GM19372 (cell line): ENCODE measurements around the gene ADPGK.
"Not testable (repeated sequence)": the region's sequence is repeated elsewhere in the genome, so short reads cannot be mapped to it uniquely, and the experiment has no call there.

Experiments
- ATAC-seq: cut with Tn5 transposase; IDR thresholded peaks from one replicate; pipeline ENCODE4 v1.9.1; 2021; ENCODE audit warnings: mild to moderate bottlenecking, low read depth, moderate library complexity; ENCODE audit not compliant: unreplicated experiment

ADPGK gene

DNA sequence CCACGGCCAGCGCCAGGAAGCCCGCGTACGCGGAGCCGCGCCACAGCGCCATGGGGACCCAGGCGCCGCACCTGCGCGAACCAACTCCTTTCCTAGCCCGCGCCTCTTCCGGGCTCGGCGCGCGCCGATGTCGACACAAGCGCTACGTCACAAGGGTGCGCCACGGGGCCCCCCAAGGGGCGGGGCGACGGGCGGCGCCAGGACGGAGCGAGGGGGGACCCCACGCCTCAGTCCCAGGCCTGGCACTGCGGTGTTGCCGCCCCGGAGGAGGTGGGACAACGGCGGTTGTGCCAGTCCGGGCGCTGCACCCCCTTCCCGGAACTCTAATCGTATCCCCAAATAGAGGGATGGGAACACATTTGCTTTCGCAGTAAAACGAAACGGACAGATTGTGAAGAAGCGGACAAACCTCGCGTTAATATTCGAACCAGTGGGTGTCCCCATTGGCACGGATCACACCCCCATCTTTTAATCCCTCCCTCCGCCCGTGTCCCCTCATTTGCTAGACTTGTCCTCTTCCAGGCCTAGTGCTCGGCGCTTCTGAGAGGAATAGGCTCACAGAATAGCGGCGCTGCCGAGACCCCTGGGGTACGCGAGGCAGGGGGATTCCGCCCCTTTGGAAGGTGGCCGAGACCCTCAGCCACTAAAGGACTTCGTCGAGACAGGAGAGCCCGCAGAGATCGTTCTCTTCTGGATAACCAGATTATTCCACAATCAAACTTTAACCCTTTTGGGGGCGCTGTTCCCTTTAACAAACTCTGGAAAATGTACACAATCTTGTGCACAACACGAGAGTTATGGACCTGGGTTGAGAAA is at the start of gene ADPGK:
TSS of gene ADPGK (minus strand) at position 119 of the 816 bp plus-strand sequence. CDS start at position 52, 67 bp downstream.
- peak; percentile 80 for ATAC-seq

DNA sequence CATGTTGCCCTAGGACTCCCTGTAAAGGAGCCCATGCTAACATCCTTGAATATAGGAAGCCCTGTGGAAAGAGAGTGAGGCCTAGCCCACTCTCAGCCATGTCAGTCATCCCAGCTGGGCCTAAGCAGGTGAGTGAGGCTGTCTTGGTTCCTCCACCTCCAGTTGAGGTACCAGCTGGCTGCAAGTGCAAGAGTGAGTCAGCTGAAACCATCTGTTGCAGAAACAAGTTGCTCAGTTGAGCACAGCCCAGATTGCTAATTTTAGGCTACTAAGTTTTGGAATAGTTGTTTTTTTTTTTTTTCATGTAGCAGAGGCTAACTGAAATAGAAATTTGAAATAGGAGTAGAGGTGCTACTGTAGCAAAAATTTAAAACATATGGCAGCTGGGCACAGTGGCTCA is 43.7 kb upstream of the ADPGK start:
- no peak for ATAC-seq

- no peak for ATAC-seq
These were observed 43.1 kb upstream of the ADPGK start for GRCh38 chr15:72826611-72827010.

DNA sequence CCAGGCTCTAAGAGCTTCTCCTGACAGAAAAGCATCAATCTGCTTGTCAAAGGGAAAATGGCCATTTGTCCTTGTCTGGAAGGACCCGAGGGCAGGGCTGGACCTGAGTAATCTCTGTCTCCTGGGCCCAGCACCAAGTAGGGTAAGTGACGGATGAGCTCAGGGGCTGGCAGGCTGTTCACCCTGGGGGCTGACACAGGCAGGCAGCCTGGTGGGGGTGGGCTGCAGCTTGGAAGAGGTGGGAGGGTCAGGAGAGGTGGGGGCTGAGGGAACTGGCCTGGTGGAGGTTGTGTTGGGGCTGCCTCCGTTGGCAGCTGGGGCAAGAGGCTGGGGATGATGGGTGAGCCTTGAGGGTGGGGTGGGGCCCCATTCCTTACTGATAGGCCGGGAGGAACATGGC is 42.3 kb upstream of the ADPGK start:
- ATAC-seq = no peak

DNA sequence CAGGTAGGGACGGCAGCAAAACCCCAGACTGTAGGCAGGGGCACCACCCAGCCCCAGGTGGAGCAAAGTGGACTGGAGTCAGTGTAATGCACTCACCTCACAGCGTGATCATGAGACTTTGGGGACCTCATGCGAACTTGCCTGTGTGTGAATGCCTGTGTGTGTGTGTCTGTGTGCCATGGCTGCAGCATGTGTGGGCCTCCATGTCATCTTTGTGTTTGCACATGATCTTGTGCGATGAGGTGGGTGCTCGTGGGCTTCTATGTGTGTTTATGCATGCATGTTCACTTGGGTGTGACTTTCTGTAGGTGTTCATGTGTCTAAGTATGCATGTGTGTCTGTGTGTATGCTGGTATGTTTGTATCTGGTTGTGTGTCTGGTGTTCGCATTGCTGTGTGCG is 41.2 kb upstream of the ADPGK start:
- ATAC-seq = no peak

- ATAC-seq = no peak
These were observed 40.6 kb upstream of the ADPGK start for GRCh38 chr15:72824112-72824511.

- ATAC-seq = no peak
These were observed 36.7 kb upstream of the ADPGK start for GRCh38 chr15:72820278-72820677.

GRCh38 chr15:72818632-72819031 is 35.1 kb upstream of the ADPGK start:
- ATAC-seq = no peak

DNA sequence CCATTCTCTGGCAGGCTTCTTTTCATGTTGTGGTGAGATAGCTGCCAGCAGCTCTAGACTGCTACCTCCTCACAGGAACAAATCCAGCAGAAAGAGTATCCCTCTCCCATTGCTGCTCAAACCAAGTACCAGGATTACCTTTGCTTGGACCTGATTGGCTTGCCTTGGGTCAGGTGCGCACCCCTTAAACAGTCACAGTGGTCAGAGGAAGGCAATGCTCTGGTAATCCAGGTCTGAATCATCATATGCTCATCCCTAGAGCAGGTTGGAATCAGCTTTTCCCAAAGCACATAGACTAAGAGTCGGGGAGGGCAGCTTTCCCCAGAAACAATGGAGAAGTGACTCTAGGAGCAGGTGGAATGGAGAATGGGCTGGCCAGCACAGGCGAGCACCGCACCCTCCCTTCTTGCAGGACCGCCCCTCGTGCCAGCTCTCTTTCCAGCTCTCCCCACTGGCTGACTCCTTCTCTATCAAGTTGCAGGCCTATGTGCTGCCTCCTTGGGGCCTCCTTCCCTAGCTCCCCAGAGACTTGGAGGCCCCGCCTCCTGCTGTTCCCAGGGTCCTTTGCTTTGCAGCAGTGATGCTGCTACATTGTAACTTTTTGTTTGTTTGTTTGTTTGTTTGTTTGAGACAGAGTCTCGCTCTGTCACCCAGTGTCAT is 29.9 kb upstream of the ADPGK start:
- no peak for ATAC-seq

GRCh38 chr15:72809329-72809728 is 25.8 kb upstream of the ADPGK start:
- ATAC-seq = no peak

DNA sequence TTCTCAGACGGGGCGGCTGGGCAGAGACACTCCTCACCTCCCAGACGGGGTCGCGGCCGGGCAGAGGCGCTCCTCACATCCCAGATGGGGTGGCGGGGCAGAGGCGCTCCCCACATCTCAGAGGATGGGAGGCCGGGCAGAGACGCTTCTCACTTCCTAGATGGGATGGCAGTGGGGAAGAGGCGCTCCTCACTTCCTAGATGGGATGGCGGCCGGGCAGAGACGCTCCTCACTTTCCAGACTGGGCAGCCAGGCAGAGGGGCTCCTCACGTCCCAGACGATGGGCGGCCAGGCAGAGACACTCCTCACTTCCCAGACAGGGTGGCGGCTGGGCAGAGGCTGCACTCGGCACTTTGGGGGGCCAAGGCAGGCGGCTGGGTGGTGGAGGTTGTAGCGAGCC is 23.8 kb upstream of the ADPGK start:
- not testable (repeated sequence) for ATAC-seq

DNA sequence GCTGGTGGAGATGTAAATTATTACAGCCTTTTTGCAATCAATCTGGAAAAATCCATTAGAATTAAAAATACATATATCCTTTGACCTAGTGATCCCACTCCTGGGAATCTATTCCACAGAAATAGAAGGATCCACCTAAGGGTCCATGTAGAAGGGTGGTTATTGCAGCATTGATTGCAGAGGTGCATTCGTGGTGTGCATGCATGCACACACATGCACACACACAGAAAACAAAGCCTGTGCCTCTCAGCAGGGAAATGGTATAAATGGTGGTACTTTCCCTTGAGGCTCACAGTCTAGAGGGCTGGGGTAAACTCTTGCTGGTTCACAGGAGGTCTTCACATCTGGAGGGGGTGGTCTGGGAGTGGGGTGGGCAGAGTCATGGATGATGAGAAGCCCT is 19.4 kb upstream of the ADPGK start:
- ATAC-seq = no peak

GRCh38 chr15:72801590-72802325 is 18.2 kb upstream of the ADPGK start:
- no peak for ATAC-seq

GRCh38 chr15:72800833-72801481 is 17.4 kb upstream of the ADPGK start:
- no peak for ATAC-seq

DNA sequence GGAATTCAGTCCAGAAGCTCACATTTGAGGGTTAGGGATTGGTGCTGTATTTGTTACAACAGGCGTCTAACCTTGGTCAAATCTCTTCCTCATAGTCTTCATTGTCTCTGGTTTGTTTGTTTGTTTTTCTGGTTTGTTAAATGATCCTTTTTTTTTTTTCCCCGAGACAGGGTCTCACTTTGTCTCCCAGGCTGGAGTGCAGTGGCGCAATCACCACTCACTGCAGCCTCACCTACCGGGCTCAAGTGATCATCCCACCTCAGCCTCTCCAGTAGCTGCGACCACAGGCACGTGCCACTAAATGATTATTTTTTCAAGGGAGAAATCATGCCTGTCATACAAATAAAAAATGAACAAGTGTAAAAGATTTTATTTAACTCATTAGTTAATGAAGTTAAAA is 14.3 kb upstream of the ADPGK start:
- ATAC-seq = no peak

GRCh38 chr15:72797338-72797689 is 13.8 kb upstream of the ADPGK start:
- ATAC-seq = no peak

GRCh38 chr15:72796515-72797337 is 13.2 kb upstream of the ADPGK start:
- ATAC-seq = no peak

DNA sequence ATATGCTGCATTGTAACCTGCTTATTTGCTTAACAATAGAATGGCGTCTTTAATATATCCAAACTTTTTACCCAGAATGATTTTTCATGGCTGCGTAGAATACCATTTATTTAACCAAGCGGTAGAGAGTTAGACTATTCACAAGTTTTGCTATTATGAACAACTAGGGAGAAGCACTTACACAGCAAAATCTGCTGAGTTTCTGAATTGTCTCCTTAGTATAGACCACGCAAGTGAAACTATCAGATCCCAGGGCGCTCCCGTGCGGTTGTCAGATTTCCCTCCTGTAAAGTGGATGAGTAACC is 12.6 kb upstream of the ADPGK start:
- no peak for ATAC-seq

DNA sequence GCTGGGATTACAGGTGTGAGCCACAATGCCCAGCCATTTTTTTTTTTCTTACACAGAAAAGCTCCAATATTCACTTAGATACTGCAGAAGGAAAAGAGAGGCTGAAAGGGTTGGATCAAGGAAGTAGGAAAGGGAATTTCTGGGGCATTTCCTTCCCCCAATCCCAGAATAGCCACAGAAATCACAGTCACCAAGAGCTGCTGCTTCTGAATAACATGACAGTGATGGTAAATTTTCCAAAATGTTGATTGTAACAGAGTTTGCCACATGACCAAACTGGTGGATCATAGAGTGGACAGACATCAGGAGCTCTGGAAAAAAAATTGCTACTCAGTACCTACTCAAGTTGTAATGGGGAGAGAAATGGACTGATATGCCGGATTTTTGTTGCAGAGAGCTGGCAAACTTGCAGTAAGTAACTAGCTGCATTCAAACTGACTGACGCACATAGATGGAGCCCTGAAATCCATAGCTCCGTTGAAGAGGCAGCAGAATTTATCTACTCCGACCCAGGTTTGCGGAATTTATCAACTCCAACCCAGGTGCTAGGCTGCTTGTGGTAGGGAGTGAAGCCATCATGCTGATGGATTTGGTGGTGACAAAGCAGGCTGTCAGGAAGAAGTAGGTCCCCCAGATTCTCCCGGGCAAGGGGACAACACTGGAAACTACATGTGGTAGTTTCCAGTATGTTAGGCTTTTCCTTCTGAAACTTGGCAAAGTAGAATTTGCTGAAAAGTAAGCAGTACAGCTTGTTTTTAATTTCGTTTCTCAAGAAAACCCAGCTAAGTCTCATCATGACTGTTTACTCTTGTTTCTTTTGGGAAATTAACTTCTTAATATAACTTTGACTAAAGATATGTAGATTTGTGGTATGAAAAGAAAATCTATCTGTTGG is 10.5 kb upstream of the ADPGK start:
- ATAC-seq = no peak
